ENCODE results near the gene ACSF2. TPM values are rescaled to one million over a fixed set of nuclear protein-coding genes. Genes with fewer than 3 reads are reported as not detected.
"Not testable (repeated sequence)": the region's sequence is repeated elsewhere in the genome, so short reads cannot be mapped to it uniquely, and the experiment has no call there.

ACSF2 gene
- polyA plus RNA-seq (ENCODE audit: insufficient read length in 10 of 10), result 10 to 100 TPM; 42.8 to 77.0 (median 58.3) TPM
- long read RNA-seq, donor 1, partial matches to known transcripts, result 12 of 19 reads
- long read RNA-seq, donor 1, other reads (novel, unspliced or antisense), result 5 of 19 reads
- long read RNA-seq, donor 2, partial matches to known transcripts, result 16 of 21 reads
- long read RNA-seq, donor 2, other reads (novel, unspliced or antisense), result 0 of 21 reads
- long read RNA-seq, donor 3, result 0 reads
- long read RNA-seq, donor 4, partial matches to known transcripts, result 19 of 28 reads
- long read RNA-seq, donor 4, other reads (novel, unspliced or antisense), result 5 of 28 reads
- long read RNA-seq, donor 5, transcript ACSF2-201 (16 exons, 2,235 nt), result major isoform, 5 of 19 reads
- long read RNA-seq, donor 5, partial matches to known transcripts, result 13 of 19 reads
- long read RNA-seq, donor 5, other reads (novel, unspliced or antisense), result 0 of 19 reads
- long read RNA-seq, donor 6, transcript ACSF2-201 (16 exons, 2,235 nt), result major isoform, 5 of 19 reads
- long read RNA-seq, donor 6, partial matches to known transcripts, result 14 of 19 reads
- long read RNA-seq, donor 6, other reads (novel, unspliced or antisense), result 0 of 19 reads
- long read RNA-seq, donor 7, partial matches to known transcripts, result 18 of 20 reads
- long read RNA-seq, donor 7, other reads (novel, unspliced or antisense), result 0 of 20 reads
- long read RNA-seq, donor 8, partial matches to known transcripts, result 14 of 16 reads
- long read RNA-seq, donor 8, other reads (novel, unspliced or antisense), result 0 of 16 reads
- long read RNA-seq, donor 9, result 0 reads

GRCh38 chr17:50425682-50426471 is at the start of gene ACSF2:
TSS of gene ACSF2 (plus strand) at chr17:50426218. CDS start at chr17:50426262, 44 bp downstream.
- DNase-seq, result peak in 2 of 3 donors; percentile 49 to 82

- DNase-seq, result no peak
Measured at GRCh38 chr17:50379351-50380132, 46.5 kb upstream of the ACSF2 start.

GRCh38 chr17:50380369-50381259 is 45.4 kb upstream of the ACSF2 start:
- DNase-seq, result no peak

GRCh38 chr17:50381260-50381815 is 44.7 kb upstream of the ACSF2 start:
- DNase-seq, result no peak

- no peak for DNase-seq
Measured at GRCh38 chr17:50381920-50382319, 44.1 kb upstream of the ACSF2 start.

GRCh38 chr17:50382931-50383330 is 43.1 kb upstream of the ACSF2 start:
- no peak for DNase-seq

- no peak for DNase-seq
Measured at GRCh38 chr17:50386510-50386909, 39.5 kb upstream of the ACSF2 start.

GRCh38 chr17:50388728-50389127 is 37.3 kb upstream of the ACSF2 start:
- no peak for DNase-seq

- DNase-seq, result no peak
Measured at GRCh38 chr17:50389534-50389933, 36.5 kb upstream of the ACSF2 start.

GRCh38 chr17:50392621-50393020 is 33.4 kb upstream of the ACSF2 start:
- no peak for DNase-seq

- no peak for DNase-seq
Measured at GRCh38 chr17:50393700-50394099, 32.3 kb upstream of the ACSF2 start.

GRCh38 chr17:50394711-50395110 is 31.3 kb upstream of the ACSF2 start:
- DNase-seq, result no peak

GRCh38 chr17:50396261-50397110 is 29.5 kb upstream of the ACSF2 start:
- DNase-seq, result peak; percentile 28 to 75 (median 66)

GRCh38 chr17:50397111-50397918 is 28.7 kb upstream of the ACSF2 start, which contains the start of gene LRRC59:
TSS of gene LRRC59 (minus strand) at chr17:50397523. CDS start at chr17:50397317, 206 bp downstream.
- peak; percentile 83 to 96 (median 93) for DNase-seq

- peak in 1 of 3 donors; percentile 5 for DNase-seq
Measured at GRCh38 chr17:50397919-50398285, 28.1 kb upstream of the ACSF2 start.

GRCh38 chr17:50398672-50399071 is 27.3 kb upstream of the ACSF2 start:
- DNase-seq, result not testable (repeated sequence)

GRCh38 chr17:50399591-50399990 is 26.4 kb upstream of the ACSF2 start:
- not testable (repeated sequence) for DNase-seq

- not testable (repeated sequence) for DNase-seq
Measured at GRCh38 chr17:50405351-50405750, 20.7 kb upstream of the ACSF2 start.

Data from muscle of back (tissue), 13 donors.